B cell (primary cell): ENCODE data around the gene KLHL25. TPM values are rescaled to one million over a fixed set of nuclear protein-coding genes. Genes with fewer than 3 reads are reported as not detected.
A peak's percentile ranks its signal among the peaks of the same experiment; 100 is the strongest.

Source experiments
- ATAC-seq: fragments of 200-7000 bp; cut with Tn5 transposase; one replicate; pipeline ENCODE4 v1.10.0; 2021; ENCODE audit warnings: low read depth, mild to moderate bottlenecking, moderate number of reproducible peaks, moderate library complexity
- CTCF ChIA-PET: fragments of 350-600 bp; sonication (Branson Sonifier 250); formaldehyde crosslinking; loops from one replicate; lab custom pipeline; 2021; ENCODE audit warnings: antibody characterized with exemption, inconsistent platforms; lab: Charles Lee
- POLR2A ChIA-PET: fragments of 350-600 bp; sonication (Branson Sonifier 250); formaldehyde crosslinking; loops from one replicate; lab custom pipeline; 2021; ENCODE audit warnings: antibody characterized with exemption; lab: Charles Lee
- DNase-seq: peaks from one replicate; pipeline ENCODE4 v3.0.0; 2013
- H2AFZ ChIP-seq: 2 replicates; pipeline ENCODE4 v1.6.1; 2012; ENCODE audit warnings: mild to moderate bottlenecking, low read depth, low read length; ENCODE audit not compliant: insufficient read depth, poor library complexity, severe bottlenecking
- H3K27ac ChIP-seq, 2 donors: 1 replicate in 1 of 2; 2 replicates in 1 of 2; pipeline ENCODE4 v1.5.1; 2012 to 2013; ENCODE audit warnings: low read length in 2 of 2, mild to moderate bottlenecking in 2 of 2, moderate library complexity in 1 of 2
- H3K27me3 ChIP-seq, 4 experiments: fragments of 200-600 bp in 1 of 4; sonication (generic) in 1 of 4; replicated peaks in 1 of 4; 1 replicate in 2 of 4; 2 replicates in 2 of 4; pipeline versions ENCODE4 v1.6.1 to v1.7.0; 2013 to 2016; ENCODE audit warnings: low read length in 3 of 4, mild to moderate bottlenecking in 2 of 4, mixed read lengths in 1 of 4, moderate library complexity in 1 of 4; ENCODE audit not compliant: insufficient read depth in 4 of 4, control insufficient read depth in 3 of 4; ENCODE audit errors: control extremely low read depth in 1 of 4
- H3K36me3 ChIP-seq, 2 experiments: replicated peaks in 1 of 2; 1 replicate in 1 of 2; 2 replicates in 1 of 2; pipeline versions ENCODE4 v1.6.1 to v1.7.1; 2013; ENCODE audit warnings: low read length in 1 of 2; ENCODE audit not compliant: insufficient read depth in 2 of 2, control insufficient read depth in 1 of 2; ENCODE audit errors: control extremely low read depth in 1 of 2, extremely low read depth in 1 of 2
- H3K4me1 ChIP-seq, 2 donors: fragments of 200-600 bp in 1 of 2; sonication (generic) in 1 of 2; 1 replicate in 1 of 2; 2 replicates in 1 of 2; pipeline versions ENCODE4 v1.5.1 to v1.6.1; 2013 to 2017; ENCODE audit warnings: low read length in 2 of 2; ENCODE audit not compliant: control insufficient read depth in 2 of 2, insufficient read depth in 2 of 2
- H3K4me2 ChIP-seq: replicated peaks from 2 replicates; pipeline ENCODE3; 2012; ENCODE audit warnings: mild to moderate bottlenecking, low read depth, low read length; ENCODE audit not compliant: poor library complexity, severe bottlenecking
- H3K4me3 ChIP-seq, 5 experiments: fragments of 200-600 bp in 1 of 5; sonication (generic) in 1 of 5; 1 replicate in 3 of 5; 2 replicates in 2 of 5; pipeline versions ENCODE4 v1.5.1 to v1.7.0; 2011 to 2016; ENCODE audit warnings: low read length in 4 of 5, mild to moderate bottlenecking in 4 of 5, low read depth in 2 of 5, control low read depth in 1 of 5, moderate library complexity in 1 of 5; ENCODE audit not compliant: insufficient read depth in 1 of 5; ENCODE audit errors: control extremely low read depth in 1 of 5, extremely low read depth in 1 of 5
- H3K79me2 ChIP-seq: fragments of 200-600 bp; sonication (generic); one replicate; pipeline ENCODE4 v1.6.0; 2016; ENCODE audit warnings: low read length; ENCODE audit not compliant: control insufficient read depth, insufficient read depth
- H3K9ac ChIP-seq: fragments of 200-600 bp; sonication (generic); 2 replicates; pipeline ENCODE4 v1.6.1; 2017; ENCODE audit warnings: mild to moderate bottlenecking, low read length, moderate library complexity
- H3K9me3 ChIP-seq, 3 donors: one replicate each; pipeline versions ENCODE4 v1.6.1 to v1.7.1; 2013; ENCODE audit warnings: low read length in 2 of 3; ENCODE audit not compliant: control insufficient read depth in 2 of 3, insufficient read depth in 1 of 3; ENCODE audit errors: control extremely low read depth in 1 of 3
- H4K20me1 ChIP-seq: 2 replicates; pipeline ENCODE4 v1.6.0; 2012; ENCODE audit warnings: mild to moderate bottlenecking, low read length; ENCODE audit not compliant: insufficient read depth, control insufficient read depth, poor library complexity, severe bottlenecking
- H3K27ac Mint-ChIP-seq: one replicate; pipeline ENCODE4 v1.8.0; 2021; ENCODE audit warnings: mixed read lengths
- H3K27me3 Mint-ChIP-seq: one replicate; pipeline ENCODE4 v1.8.0; 2021; ENCODE audit warnings: mixed read lengths
- H3K4me1 Mint-ChIP-seq: one replicate; pipeline ENCODE4 v1.8.0; 2021; ENCODE audit warnings: mixed read lengths
- H3K4me3 Mint-ChIP-seq: one replicate; pipeline ENCODE4 v1.8.0; 2021; ENCODE audit warnings: mixed read lengths
- H3K9me3 Mint-ChIP-seq: one replicate; pipeline ENCODE4 v1.8.0; 2022; ENCODE audit warnings: mixed read lengths; ENCODE audit not compliant: insufficient read depth
- EZH2 ChIP-seq: IDR thresholded peaks from 2 replicates; pipeline ENCODE4 v1.6.1; 2012; ENCODE audit warnings: borderline replicate concordance, low read depth, mild to moderate bottlenecking, moderate library complexity, low read length; ENCODE audit not compliant: insufficient read depth, poor library complexity, severe bottlenecking
- WGBS: methylation state at CpG from one replicate; pipeline ENCODE4 v1.1.5; 2013; ENCODE audit warnings: missing lambda C conversion rate; ENCODE audit not compliant: insufficient coverage; 5-methylcytosine and 5-hydroxymethylcytosine counted together
- intact Hi-C: fragments of 100-400 bp; cut with micrococcal nuclease; formaldehyde crosslinking; loops from one replicate; pipeline ENCODE4 v1.10.0; 2022
- polyA plus RNA-seq: library from polyadenylated mRNA; depleted of rRNA; stranded (reverse); fragments of >200 nt; gene quantifications from 2 replicates; pipeline ENCODE4 v1.2.3, GENCODE V29; 2012
- total RNA-seq, 2 donors: library from RNA; stranded (reverse); fragments of 120-200 nt in 1 of 2; gene quantifications; 1 replicate in 1 of 2; 2 replicates in 1 of 2; pipeline versions ENCODE4 v1.2.3 to v1.2.4, GENCODE V29; 2013 to 2022
- TF ChIP-seq, protein P1 (sequence below): fragments of 200-600 bp; IDR thresholded peaks from one replicate; pipeline ENCODE4 v1.8.0; 2022; ENCODE audit warnings: antibody characterized with exemption, mild to moderate bottlenecking

KLHL25 gene
- total and polyA plus RNA-seq, 2 donors (not counting 1 experiment from before 2014, with no cell fraction given): 1.1 to 3.3 TPM

GRCh38 chr15:85733416-85733815 lies 61.3 kb downstream of the KLHL25 start:
- H3K4me1 Mint-ChIP-seq: peaks cover 3% of the 10 kb centered on the region
- Histone ChIP-seq H3K9ac (no peak overlapping the region), H3K27ac (no peak overlapping the region), H4K20me1 (no peaks in the 10 kb centered on the region), H3K79me2 (peaks cover 8% of the 10 kb centered on the region), H3K27me3 (no peaks in the 10 kb centered on the region), H3K4me2 (no peak overlapping the region), H3K4me3 (no peak overlapping the region), H3K9me3 (peaks cover 1 to 9% (median 5%) of the 10 kb centered on the region in 3 donors), H3K4me1 (no peaks in the 10 kb centered on the region), H3K36me3 (peaks cover 11 to 88% of the 10 kb centered on the region in 2 experiments), H2AFZ (no peak overlapping the region)
- ATAC-seq (no peak), DNase-seq (no peak)
- ChIA-PET POLR2A (no interaction called here), CTCF (interaction anchor here (1.0 to 7.9 kb wide), 3 partner anchors 9 to 121 kb away, joined by 3 to 114 read pairs (median 4); no protein-coding TSS in a partner anchor)
- intact Hi-C loops: no loop called here
- no peaks in the 10 kb centered on the region for H3K27me3 Mint-ChIP-seq
- H3K9me3 Mint-ChIP-seq: no peaks in the 10 kb centered on the region
- H3K4me3 Mint-ChIP-seq: no peak overlapping the region
- no peak for TF ChIP-seq EZH2
- TF ChIP-seq, protein P1, sequence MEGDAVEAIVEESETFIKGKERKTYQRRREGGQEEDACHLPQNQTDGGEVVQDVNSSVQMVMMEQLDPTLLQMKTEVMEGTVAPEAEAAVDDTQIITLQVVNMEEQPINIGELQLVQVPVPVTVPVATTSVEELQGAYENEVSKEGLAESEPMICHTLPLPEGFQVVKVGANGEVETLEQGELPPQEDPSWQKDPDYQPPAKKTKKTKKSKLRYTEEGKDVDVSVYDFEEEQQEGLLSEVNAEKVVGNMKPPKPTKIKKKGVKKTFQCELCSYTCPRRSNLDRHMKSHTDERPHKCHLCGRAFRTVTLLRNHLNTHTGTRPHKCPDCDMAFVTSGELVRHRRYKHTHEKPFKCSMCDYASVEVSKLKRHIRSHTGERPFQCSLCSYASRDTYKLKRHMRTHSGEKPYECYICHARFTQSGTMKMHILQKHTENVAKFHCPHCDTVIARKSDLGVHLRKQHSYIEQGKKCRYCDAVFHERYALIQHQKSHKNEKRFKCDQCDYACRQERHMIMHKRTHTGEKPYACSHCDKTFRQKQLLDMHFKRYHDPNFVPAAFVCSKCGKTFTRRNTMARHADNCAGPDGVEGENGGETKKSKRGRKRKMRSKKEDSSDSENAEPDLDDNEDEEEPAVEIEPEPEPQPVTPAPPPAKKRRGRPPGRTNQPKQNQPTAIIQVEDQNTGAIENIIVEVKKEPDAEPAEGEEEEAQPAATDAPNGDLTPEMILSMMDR: no peak
- no peak overlapping the region for H3K27ac Mint-ChIP-seq

- Mint-ChIP-seq H3K4me1 (peaks cover 3% of the 10 kb centered on the region), H3K9me3 (no peaks in the 10 kb centered on the region), H3K4me3 (no peak overlapping the region), H3K27ac (peak overlapping the region; percentile 76), H3K27me3 (no peaks in the 10 kb centered on the region)
- intact Hi-C loops: loop anchor here (1.0 kb wide), 1 partner anchor 110 kb away; no protein-coding TSS in a partner anchor
- ChIA-PET POLR2A (no interaction called here), CTCF (interaction anchor here (0.7 to 7.9 kb wide), 17 partner anchors 8 to 433 kb away, joined by 3 to 114 read pairs (median 5); no protein-coding TSS in a partner anchor)
- H3K4me2 ChIP-seq: no peak overlapping the region
- H3K4me1 ChIP-seq: no peaks in the 10 kb centered on the region
- no peak overlapping the region for H2AFZ ChIP-seq
- peak; percentile 70 for DNase-seq
- H3K9ac ChIP-seq: no peak overlapping the region
- peaks cover 7 to 90% of the 10 kb centered on the region in 2 experiments for H3K36me3 ChIP-seq
- peaks cover 1 to 9% (median 5%) of the 10 kb centered on the region in 3 donors for H3K9me3 ChIP-seq
- 67% methylated on average over 1 of the region's 5 CpGs for WGBS
- H3K27ac ChIP-seq: peak overlapping the region in 1 of 2 donors; percentile 62
- TF ChIP-seq, protein P1: peak; percentile 86
- TF ChIP-seq EZH2: no peak
- no peaks in the 10 kb centered on the region for H3K27me3 ChIP-seq
- H3K79me2 ChIP-seq: peaks cover 3% of the 10 kb centered on the region
- no peak overlapping the region for H3K4me3 ChIP-seq
- ATAC-seq: peak; percentile 69
- H4K20me1 ChIP-seq: no peaks in the 10 kb centered on the region
These were observed 64.5 kb downstream of the KLHL25 start for GRCh38 chr15:85730001-85730820.
